ENCODE measurements around the gene PURB. TPM values are rescaled to one million over a fixed set of nuclear protein-coding genes. Genes with fewer than 3 reads are reported as not detected.

Gene PURB
- total and polyA plus RNA-seq, 9 of the 15 experiments (the other 6 are each of a cell fraction or from before 2014, with no cell fraction given): 1.6 to 14.1 (median 8.8) TPM

- H2AFZ ChIP-seq (ENCODE audit: low read depth, low read length): no peak overlapping the region
- ChIA-PET POLR2A (interaction anchor here (0.8 kb wide), 1 partner anchor 94 kb away, joined by 3 read pairs; no protein-coding TSS in a partner anchor), CTCF (ENCODE audit: low intra/inter-chr PET ratio) (no interaction called here)
- H3K79me2 ChIP-seq (ENCODE audit: control insufficient read depth, insufficient read depth, low read length): no peaks in the 10 kb centered on the region
- H3K27ac ChIP-seq (ENCODE audit: extremely low read depth, low read depth, low read length): no peak overlapping the region
- DNase-seq (ENCODE audit: extremely low read depth in 1 of 4, low spot score in 3 of 4) (no peak), FAIRE-seq (no peak), ATAC-seq (no peak)
- peaks cover 7 to 13% of the 10 kb centered on the region in 2 experiments; a peak in 3 of 5 replicates for H3K4me1 ChIP-seq (replicated peaks in 1 of 2; ENCODE audit: control insufficient read depth in 2 of 2, insufficient read depth in 2 of 2, low read length in 2 of 2)
- 56% methylated on average over 2 of the region's 2 CpGs for WGBS (ENCODE audit: insufficient coverage, low coverage, missing lambda C conversion rate)
- H4K20me1 ChIP-seq (replicated peaks; ENCODE audit: control insufficient read depth, insufficient read depth, low read length): no peaks in the 10 kb centered on the region
- no peak overlapping the region for H3K4me3 ChIP-seq
- no TSS peak for BruUV-seq (replicated peaks)
- no peak overlapping the region for H3K4me2 ChIP-seq (ENCODE audit: insufficient read depth, low read length)
- no peaks in the 10 kb centered on the region for H3K9me3 ChIP-seq (replicated peaks; ENCODE audit: control insufficient read depth, insufficient read depth, low read depth, low read length)
- no peaks in the 10 kb centered on the region for H3K9me1 ChIP-seq (ENCODE audit: control insufficient read depth, insufficient read depth, low read length)
- H3K27me3 ChIP-seq (ENCODE audit: control insufficient read depth in 2 of 2, insufficient read depth in 2 of 2, low read length in 2 of 2): no peaks in the 10 kb centered on the region
- in situ Hi-C loops (cut with MboI): no loop called here
- intact Hi-C loops (cut with micrococcal nuclease): no loop called here
- H3K9ac ChIP-seq (ENCODE audit: insufficient read depth in 1 of 2, low read depth in 2 of 2, low read length in 2 of 2): no peak overlapping the region
- H3K36me3 ChIP-seq (ENCODE audit: control insufficient read depth, insufficient read depth, low read length): no peaks in the 10 kb centered on the region
- TF ChIP-seq ERF (CRISPR knock-in tag; IDR thresholded peaks at IDR 0.05) (no peak), ZBTB9 (CRISPR knock-in tag; IDR thresholded peaks at IDR 0.05) (no peak), ARID4B (CRISPR knock-in tag; IDR thresholded peaks at IDR 0.05) (no peak), PTBP1 (IDR thresholded peaks at IDR 0.05; ENCODE audit: low read depth, low read length) (no peak), ZFP1 (CRISPR knock-in tag; IDR thresholded peaks at IDR 0.05) (no peak), NR2C1 (IDR thresholded peaks at IDR 0.05) (no peak), NR2C1 (tag; IDR thresholded peaks at IDR 0.05) (no peak), ZNF512 (tag; IDR thresholded peaks at IDR 0.05) (no peak), ELK1 (CRISPR knock-in tag; IDR thresholded peaks at IDR 0.05) (no peak), E2F6 (IDR thresholded peaks at IDR 0.05; ENCODE audit: borderline replicate concordance in 1 of 2, extremely low read depth in 1 of 2, insufficient read depth in 1 of 2, insufficient read length in 1 of 2, low read depth in 1 of 2, low read length in 1 of 2, poor library complexity in 1 of 2, severe bottlenecking in 1 of 2) (no peak), SMC3 (conservative IDR thresholded peaks at IDR 0.05; ENCODE audit: insufficient read depth, low read depth, low read length) (no peak), NCOA4 (IDR thresholded peaks at IDR 0.05; ENCODE audit: partially characterized antibody) (no peak), CBX1 (IDR thresholded peaks at IDR 0.05; ENCODE audit: low read depth) (no peak)
These were observed 32.1 kb upstream of the PURB start for GRCh38 chr7:44917465-44917864.

Measured in K562 (cell line).